Suprapubic skin (tissue), 4 donors: ENCODE measurements around the gene RBBP8NL.

Experiments used
- CTCF ChIP-seq, 2 donors: fragments of 200-600 bp in 1 of 2; fragments of 450-650 bp in 1 of 2; sonication (generic) in 1 of 2; IDR thresholded peaks; one replicate each; pipeline ENCODE4 v1.5.1; 2016 to 2019; ENCODE audit warnings: antibody characterized with exemption in 2 of 2, mild to moderate bottlenecking in 1 of 2, moderate library complexity in 1 of 2
- EP300 ChIP-seq: sonication (generic); formaldehyde crosslinking; IDR thresholded peaks from one replicate; pipeline ENCODE4 v1.6.1; 2017; ENCODE audit warnings: antibody characterized with exemption
- POLR2A ChIP-seq, 2 donors: fragments of 450-650 bp; IDR thresholded peaks; one replicate each; pipeline ENCODE4 v1.6.1; 2017; ENCODE audit warnings: antibody characterized with exemption in 2 of 2, mild to moderate bottlenecking in 2 of 2, moderate library complexity in 2 of 2
- POLR2AphosphoS5 ChIP-seq, 3 donors: sonication (generic); formaldehyde crosslinking; IDR thresholded peaks; one replicate each; pipeline ENCODE4 v1.6.1; 2017; ENCODE audit warnings: antibody characterized with exemption in 3 of 3

GRCh38 chr20:62377615-62378178 is 49.6 kb downstream of the RBBP8NL start:
- TF ChIP-seq EP300 (no peak), POLR2AphosphoS5 (IDR thresholded peaks at IDR 0.05) (no peak), CTCF (IDR thresholded peaks at IDR 0.05) (no peak), POLR2A (IDR thresholded peaks at IDR 0.05) (no peak)
